Vagina (tissue), 2 donors: ENCODE measurements around the gene GGNBP2.

Source experiments
- POLR2A ChIP-seq, 2 donors: fragments of 450-650 bp; IDR thresholded peaks; one replicate each; pipeline ENCODE4 v1.6.1; 2017; ENCODE audit warnings: antibody characterized with exemption in 2 of 2, mild to moderate bottlenecking in 2 of 2, moderate library complexity in 2 of 2
- POLR2AphosphoS5 ChIP-seq, 2 donors: sonication (generic); formaldehyde crosslinking; IDR thresholded peaks; one replicate each; pipeline ENCODE4 v1.9.0; 2017; ENCODE audit warnings: antibody characterized with exemption in 2 of 2, mild to moderate bottlenecking in 2 of 2, low read depth in 1 of 2; ENCODE audit not compliant: insufficient read depth in 1 of 2
- TF ChIP-seq, protein P1 (sequence below), 3 experiments: fragments of 450-650 bp in 2 of 3; fragments of 200-600 bp in 1 of 3; sonication (generic) in 1 of 3; IDR thresholded peaks; one replicate each; pipeline ENCODE4 v1.5.1; 2017 to 2019; ENCODE audit warnings: antibody characterized with exemption in 3 of 3, mild to moderate bottlenecking in 2 of 3, moderate library complexity in 2 of 3

DNA sequence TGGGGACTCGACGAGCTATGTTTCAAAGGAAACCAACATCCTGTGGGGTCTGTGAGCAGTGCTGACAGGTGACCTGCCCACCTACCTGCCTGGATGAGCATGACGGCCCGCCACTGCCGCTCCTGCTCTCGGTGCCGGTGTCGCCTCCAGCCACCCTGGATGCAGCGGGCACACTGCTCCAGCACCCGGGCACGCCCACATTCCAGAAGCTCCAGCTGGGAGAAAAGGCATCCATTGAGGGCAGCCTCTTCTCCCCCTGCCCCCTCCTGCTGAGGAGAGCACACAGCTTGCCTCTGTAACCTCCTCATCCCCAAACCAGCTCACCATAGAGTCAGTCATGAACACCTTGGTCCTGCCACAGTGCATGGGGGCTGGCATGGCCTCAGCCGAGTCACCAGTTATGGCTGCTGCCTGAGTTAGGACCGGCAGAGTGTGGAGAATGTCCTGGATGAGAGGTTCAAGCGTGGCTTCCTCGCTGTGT lies 43.9 kb upstream of the GGNBP2 start:
- TF ChIP-seq, protein P1, sequence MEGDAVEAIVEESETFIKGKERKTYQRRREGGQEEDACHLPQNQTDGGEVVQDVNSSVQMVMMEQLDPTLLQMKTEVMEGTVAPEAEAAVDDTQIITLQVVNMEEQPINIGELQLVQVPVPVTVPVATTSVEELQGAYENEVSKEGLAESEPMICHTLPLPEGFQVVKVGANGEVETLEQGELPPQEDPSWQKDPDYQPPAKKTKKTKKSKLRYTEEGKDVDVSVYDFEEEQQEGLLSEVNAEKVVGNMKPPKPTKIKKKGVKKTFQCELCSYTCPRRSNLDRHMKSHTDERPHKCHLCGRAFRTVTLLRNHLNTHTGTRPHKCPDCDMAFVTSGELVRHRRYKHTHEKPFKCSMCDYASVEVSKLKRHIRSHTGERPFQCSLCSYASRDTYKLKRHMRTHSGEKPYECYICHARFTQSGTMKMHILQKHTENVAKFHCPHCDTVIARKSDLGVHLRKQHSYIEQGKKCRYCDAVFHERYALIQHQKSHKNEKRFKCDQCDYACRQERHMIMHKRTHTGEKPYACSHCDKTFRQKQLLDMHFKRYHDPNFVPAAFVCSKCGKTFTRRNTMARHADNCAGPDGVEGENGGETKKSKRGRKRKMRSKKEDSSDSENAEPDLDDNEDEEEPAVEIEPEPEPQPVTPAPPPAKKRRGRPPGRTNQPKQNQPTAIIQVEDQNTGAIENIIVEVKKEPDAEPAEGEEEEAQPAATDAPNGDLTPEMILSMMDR (IDR thresholded peaks at IDR 0.05) = no peak
- TF ChIP-seq POLR2A (IDR thresholded peaks at IDR 0.05) (no peak), POLR2AphosphoS5 (IDR thresholded peaks at IDR 0.05; ENCODE audit: insufficient read depth in 1 of 2, low read depth in 1 of 2) (no peak)
